ENCODE measurements around the gene PPY.
"Not testable (repeated sequence)": the region's sequence is repeated elsewhere in the genome, so short reads cannot be mapped to it uniquely, and the experiment has no call there.

PPY gene

GRCh38 chr17:43931062-43931571, 11.2 kb downstream of the PPY start:
- DNase-seq (ENCODE audit: low read depth), result no peak

GRCh38 chr17:43928609-43929008, 13.7 kb downstream of the PPY start:
- DNase-seq (ENCODE audit: low read depth), result no peak

- not testable (repeated sequence) for DNase-seq (ENCODE audit: low read depth)
Measured at GRCh38 chr17:43927929-43928328, 14.3 kb downstream of the PPY start.

GRCh38 chr17:43927060-43927864, 15.0 kb downstream of the PPY start:
- no peak for DNase-seq (ENCODE audit: low read depth)

DNA sequence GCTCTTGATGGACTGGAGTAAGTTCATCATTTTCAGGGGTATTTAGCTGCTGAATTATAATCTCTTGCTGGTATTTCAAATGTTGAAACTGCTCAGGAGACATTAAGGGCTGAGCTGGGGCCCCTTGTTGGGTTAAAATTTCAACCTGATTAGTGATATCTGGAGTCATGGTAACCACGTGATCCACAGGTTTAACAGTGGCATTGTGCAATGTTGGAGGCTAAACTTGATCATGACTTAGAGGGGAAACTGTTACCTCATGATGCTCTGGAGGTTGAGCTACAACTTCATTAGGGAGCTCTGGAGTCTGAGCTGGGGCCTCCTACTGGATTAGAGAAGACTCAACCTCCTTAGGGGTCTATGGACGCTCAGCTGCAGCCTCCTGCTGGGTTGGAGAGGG, 17.7 kb downstream of the PPY start:
- DNase-seq (ENCODE audit: low read depth), result no peak

- no peak for DNase-seq (ENCODE audit: low read depth)
Measured at GRCh38 chr17:43920500-43921095, 21.7 kb downstream of the PPY start.

GRCh38 chr17:43918026-43918389, 24.3 kb downstream of the PPY start:
- no peak for DNase-seq (ENCODE audit: low read depth)

- DNase-seq (ENCODE audit: low read depth), result no peak
Measured at GRCh38 chr17:43917348-43918025, 24.8 kb downstream of the PPY start.

- DNase-seq (ENCODE audit: low read depth), result no peak
Measured at GRCh38 chr17:43917016-43917347, 25.3 kb downstream of the PPY start.

GRCh38 chr17:43916385-43916784, 25.9 kb downstream of the PPY start:
- DNase-seq (ENCODE audit: low read depth), result no peak

DNA sequence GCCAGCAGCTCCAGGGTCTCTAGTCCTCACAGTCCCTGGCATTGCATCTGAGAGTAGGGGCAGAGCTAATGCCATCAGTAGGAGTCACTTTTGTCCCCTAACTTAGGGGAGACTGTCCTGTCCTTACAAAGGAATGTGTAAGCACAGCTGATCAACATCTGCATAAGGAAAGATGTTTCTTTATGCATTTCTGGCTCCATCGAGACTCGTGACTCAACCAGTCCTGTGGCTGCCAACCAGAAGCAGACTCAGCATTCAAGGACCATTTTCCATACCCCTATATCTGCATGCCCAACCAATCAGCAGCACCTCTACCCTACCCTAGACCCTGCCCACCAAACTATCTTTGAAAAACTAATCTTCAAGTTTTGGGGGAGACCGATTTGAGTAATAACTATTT, 26.7 kb downstream of the PPY start:
- DNase-seq (ENCODE audit: low read depth), result no peak

DNA sequence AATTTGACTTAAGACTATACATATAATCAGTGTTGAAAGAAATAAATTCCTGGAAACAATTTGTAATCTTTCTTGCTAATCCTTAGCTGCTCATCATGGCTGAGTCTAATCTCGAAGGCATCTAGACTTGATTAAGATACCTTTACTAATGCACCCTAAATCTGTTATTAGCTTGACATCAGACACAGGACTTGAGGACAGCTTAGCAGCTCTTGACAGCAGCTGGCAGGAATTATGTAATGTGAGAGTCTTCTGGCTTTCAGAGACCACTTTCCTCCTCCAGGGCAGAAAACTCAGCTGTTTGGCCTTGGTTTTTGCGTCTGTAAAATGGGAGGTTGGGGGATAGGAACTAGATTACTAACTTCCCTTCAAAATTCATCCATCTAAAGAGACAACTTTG, 27.8 kb downstream of the PPY start:
- DNase-seq (ENCODE audit: low read depth), result no peak

DNA sequence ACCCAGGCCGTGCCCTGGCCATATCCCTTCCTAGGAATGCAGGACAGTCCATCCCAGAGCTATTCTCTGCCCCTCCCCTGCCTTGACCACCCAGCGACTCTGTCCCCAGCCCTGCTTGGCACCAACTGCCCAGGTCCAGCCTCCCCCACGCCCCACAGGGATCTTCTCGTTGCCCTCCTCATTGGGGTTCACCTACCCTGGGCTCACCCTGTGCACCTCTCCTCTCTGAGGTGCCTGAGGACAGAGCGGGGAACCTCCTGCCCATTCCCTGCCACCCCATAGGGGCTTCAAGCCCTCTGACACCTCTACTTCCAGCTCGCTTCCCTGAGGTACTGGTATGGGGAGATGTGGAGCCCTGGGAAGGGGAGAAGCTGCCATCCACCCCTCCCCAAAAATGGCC, 28.7 kb downstream of the PPY start:
- DNase-seq (ENCODE audit: low read depth), result no peak

DNA sequence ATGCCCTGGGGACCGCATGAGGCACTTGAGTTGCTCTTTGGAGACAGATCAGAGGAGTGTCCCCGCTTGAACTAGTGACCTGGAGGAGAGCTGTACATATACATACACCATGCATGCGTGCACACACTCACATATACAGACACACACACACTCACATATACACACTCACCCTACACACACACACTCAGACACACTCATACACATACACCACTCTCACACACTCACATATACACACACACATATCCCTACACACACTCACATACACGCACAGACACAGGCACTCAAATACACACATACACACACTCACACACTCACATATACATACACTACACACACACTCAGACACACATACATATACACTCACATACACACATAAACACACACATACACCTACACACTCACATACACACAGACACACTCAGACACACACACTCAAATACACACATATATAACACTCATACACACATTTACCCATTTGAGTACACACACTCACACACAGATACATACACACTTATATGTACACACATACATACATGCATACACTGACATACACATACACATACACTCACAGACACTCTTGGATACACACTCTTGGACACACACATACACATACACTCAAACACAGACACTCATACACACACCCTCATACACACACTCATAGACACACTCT, 29.5 kb downstream of the PPY start:
- no peak for DNase-seq (ENCODE audit: low read depth)

- DNase-seq (ENCODE audit: low read depth), result no peak
Measured at GRCh38 chr17:43911904-43912303, 30.4 kb downstream of the PPY start.

DNA sequence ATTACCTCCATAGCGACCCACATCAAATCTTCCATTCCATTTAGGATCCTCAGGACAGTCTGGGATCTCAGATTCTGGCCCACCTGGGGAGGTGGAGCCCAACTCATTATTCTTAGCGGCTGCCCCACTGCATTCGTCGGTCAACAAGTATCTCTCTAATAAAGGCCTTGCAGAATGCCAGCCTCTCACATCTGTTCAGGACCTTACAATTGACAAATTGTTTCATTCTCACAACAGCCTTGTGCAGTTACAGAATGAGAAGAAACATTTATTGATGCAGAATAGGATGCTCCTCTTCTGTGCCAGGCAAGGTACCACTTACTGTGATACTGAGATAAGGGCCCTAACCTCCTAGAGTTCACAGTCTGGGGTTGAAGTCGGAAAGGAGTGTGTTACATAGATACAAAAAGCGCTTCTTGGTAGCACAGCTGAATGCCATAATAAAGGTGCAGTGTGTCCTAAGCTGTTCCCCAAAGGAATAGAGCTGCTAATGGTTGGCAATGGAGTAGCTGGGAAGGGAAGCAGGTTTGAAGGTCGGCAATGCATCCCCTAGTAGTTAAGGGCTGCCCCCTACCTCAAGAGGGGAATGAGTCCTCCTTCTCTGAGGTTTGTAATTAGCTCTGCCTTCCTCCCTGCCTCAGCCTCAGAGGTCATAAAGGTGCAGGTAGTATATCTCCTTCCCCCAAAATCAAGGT, 32.6 kb downstream of the PPY start:
- DNase-seq (ENCODE audit: low read depth), result no peak

- DNase-seq (ENCODE audit: low read depth), result no peak
Measured at GRCh38 chr17:43907998-43908721, 34.1 kb downstream of the PPY start.

GRCh38 chr17:43907425-43907981, 34.8 kb downstream of the PPY start, which contains the start of gene MPP2:
Gene MPP2, minus strand, starts transcription at chr17:43907536. Its CDS starts 3,076 bp downstream, at chr17:43904460.
- no peak for DNase-seq (ENCODE audit: low read depth)

DNA sequence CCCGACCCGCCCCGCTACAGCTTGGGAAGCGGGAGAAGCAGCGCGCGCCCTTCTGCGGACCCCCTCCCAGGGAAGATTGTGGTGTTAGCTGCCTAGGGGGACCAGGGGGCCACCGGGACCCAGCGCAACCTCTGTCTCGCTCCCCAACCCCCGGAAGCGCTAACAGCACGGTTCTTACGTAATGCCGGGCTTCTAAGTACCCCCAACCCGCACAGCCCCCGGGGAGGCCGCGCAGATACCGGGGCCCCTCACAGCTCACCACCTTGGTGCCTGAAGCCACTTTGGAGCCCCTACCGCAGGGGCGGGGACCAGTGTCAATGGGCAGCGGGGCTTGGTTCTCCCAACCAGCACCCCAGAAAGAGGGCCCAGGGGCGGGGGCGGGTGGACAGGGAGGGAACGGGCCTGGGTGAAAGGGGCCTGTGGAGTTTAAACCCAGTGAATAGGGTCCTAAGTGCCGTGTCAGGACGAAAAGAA, 35.3 kb downstream of the PPY start:
- DNase-seq (ENCODE audit: low read depth), result no peak

DNA sequence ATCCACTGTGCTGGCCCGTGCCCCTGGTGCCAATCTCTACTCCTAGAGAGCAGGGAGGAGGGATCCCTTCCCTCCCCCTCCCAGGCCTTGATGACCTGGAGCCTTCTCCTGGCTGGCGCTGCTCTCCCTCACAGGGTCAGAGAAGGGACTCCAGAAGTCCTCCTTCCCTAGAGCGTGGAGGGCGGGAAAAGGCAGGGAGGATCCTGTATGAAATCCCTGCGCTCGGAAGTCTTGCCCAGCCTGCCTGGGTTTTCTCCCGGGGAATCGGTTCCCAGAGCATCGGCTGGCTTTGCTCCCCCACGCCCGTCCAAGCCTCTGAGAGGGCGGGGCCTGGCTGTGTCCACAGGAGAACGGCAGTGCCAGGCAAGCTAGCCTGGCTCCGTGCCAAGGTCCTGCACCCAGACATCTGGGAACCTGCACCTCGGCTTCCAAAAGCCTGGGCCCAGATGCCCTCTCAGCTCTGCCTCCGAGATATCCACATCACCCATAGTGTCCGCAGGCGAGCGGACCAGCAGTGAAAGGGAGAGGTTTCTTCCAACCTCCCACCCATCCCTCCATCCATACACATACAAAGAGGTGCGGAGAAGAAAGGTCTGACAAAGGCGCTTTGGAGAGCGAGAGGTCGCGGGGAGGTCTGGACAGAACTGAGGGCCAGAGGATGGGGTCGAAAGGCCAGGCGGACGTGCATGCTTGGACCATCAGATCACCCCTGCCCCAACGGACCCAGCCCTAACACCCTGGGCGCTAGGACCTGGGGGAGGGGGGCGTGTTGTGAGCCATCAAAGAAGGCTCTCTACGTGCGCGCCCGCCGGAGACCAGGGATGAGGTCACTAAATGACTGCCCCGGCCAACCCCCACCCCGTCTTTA, 36.1 kb downstream of the PPY start:
- no peak for DNase-seq (ENCODE audit: low read depth)

All from HS-27A (cell line).